HG03175 (cell line): ENCODE results near the gene PHF20.
"Not testable (repeated sequence)": the region's sequence is repeated elsewhere in the genome, so short reads cannot be mapped to it uniquely, and the experiment has no call there.

Source experiments
- ATAC-seq: cut with Tn5 transposase; IDR thresholded peaks from one replicate; pipeline ENCODE4 v1.9.1; 2021; ENCODE audit warnings: mild to moderate bottlenecking, moderate library complexity; ENCODE audit not compliant: unreplicated experiment

The PHF20 gene

GRCh38 chr20:35963878-35964277 lies 192.1 kb downstream of the PHF20 start:
- no peak for ATAC-seq

DNA sequence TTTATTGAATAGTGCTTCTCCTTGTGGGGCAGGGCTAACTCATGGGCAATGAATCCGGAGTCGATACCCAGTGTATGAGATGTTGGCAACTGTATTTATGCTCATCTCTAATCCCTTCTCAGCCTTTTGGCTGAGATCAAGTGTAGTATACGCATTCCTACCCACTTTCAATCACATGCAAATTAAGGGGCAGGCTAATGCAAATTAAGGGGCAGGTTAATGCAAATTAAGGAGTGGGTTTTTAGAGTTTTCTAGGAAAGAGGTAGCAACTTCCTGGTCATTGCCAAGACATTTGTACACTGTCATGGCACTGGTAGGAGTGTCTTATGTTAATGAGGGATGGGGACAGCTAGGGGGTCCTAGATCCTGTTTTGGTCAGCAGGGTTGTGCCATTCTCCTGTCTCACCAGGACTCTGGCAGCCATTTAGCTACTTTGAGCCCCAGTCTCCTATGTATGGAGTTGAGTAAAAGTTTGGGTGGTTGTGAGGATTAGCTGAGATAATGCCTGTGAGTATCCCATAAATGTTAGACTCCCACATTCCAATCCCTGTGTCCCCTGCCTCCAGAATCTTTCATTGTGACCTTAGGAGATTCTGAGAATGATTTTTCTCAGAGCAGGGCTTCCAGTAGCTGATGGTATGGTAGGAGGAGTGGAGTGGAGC lies 196.3 kb downstream of the PHF20 start, which contains the start of gene CNBD2:
CNBD2 (plus strand) TSS at position 612 of the 662 bp plus-strand sequence. CDS start 173 bp downstream, outside the sequence.
- no peak for ATAC-seq

DNA sequence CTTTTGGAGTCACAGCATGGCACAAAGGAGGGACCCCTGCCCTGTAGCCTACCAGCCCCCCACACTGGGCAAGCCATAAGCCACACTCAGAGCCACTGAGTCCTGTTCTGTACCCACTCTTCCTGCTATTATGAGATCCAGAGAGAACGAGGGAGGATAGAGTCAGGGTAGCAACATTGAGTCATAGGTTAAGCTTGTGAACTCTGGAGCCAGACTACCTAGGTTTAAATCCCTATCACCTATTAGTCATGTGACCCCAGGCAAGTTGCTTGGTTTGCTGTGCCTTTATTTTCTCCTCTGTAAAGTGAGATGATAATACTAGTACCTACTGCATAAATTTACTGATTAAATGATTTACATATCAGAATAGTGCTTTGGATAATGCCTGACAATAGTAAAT lies 197.1 kb downstream of the PHF20 start:
- ATAC-seq: no peak

GRCh38 chr20:35971981-35972380 lies 200.2 kb downstream of the PHF20 start:
- ATAC-seq: no peak

DNA sequence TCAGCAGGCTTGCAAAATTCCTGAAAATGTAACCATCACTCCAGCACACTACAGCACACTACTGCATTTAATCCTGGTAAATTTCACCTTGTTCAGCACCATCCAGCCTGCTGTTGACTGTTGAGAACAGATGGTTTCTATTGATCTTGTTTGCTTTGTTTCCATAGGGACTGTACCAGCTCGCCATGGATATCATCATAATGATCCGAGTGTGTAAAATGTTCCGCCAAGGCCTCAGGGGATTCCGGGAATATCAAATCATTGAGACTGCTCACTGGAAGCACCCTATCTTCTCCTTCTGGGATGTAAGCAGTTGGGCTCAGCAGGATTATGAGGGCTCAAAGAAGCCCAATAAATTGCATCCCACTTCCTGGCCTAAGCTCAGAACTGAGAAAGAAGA lies 200.6 kb downstream of the PHF20 start:
- no peak for ATAC-seq

GRCh38 chr20:35974256-35974655 lies 202.4 kb downstream of the PHF20 start:
- no peak for ATAC-seq

DNA sequence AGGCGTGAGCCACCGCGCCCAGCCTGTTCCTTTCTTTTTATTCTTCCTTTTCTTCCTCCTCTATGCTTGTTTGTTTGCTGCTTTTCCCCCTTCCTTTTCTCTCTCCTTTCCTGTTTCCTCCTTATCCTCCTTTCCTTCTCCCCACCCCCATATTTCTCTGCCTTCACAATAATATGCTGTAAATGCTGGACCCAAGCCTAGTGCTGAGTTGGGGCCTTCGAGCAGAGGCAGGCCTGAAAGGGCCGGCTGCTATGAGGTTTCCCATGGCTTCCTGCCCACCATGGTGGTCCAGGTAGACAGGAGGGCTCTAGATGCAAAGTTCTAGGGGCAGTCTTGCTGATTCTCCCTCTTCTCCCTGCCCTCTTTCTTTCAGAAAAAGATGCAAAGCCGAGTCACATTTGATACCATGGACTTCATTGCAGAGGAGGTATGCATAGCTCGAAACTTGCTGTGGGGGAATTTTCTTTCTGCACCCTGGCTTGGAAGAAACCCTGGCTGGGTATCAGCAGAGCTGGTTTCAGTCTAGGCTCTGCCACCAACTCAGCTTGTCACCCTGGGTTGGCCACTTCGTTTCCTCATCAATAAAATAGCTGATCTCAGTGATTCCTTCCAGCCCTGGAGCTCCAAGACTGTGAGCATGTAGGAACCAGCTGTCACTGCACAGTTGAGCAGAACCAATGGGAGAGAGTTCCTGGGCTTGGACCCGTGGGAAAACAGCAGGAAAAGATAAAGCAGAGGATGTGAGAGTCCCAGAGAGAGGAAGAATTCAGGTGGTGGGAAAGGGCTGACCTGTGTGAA lies 204.0 kb downstream of the PHF20 start:
- ATAC-seq: no peak

GRCh38 chr20:35978041-35978513 lies 206.3 kb downstream of the PHF20 start:
- ATAC-seq: no peak

DNA sequence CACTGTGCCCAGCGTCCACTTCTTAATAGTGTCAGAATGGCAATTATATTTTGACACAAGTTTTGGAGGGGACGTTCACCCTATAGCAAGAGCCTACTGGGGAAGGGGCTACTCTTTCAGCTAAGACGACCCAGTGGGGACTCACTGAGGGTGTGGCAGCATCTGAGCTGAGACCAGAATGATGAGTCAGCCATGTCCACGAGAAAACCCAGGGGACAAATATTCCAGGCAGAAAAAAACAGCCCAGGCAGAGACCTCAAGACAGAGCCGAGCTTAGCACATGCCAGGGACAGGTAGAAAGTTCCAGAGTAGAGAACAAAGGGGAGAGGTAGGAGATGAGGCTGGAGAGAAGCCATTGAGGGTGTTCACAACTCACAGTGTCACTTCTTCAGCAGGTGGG lies 207.7 kb downstream of the PHF20 start:
- no peak for ATAC-seq

DNA sequence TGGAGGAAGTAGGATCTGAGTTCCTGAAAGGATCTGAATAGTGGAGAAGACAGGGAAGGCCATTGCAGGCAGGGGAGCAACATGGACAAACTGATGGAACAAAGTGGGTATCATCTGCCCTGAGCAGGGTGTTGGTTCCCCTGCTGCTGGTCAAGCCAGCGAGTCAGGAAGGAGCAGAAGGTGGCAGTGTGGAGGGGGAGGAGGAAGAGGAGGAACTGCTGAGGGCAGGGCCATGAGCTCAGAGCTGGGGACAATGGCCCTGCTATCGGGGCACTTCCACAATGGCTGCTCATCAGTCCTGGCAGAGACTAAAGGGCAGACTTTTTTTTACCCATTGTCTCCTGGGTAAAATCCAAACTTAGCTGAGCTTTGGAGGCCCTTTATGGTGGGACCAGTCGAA lies 210.2 kb downstream of the PHF20 start:
- ATAC-seq: no peak

- no peak for ATAC-seq
Observed at GRCh38 chr20:35984382-35984781, 212.6 kb downstream of the PHF20 start.

GRCh38 chr20:35985806-35986205 lies 214.0 kb downstream of the PHF20 start:
- no peak for ATAC-seq

- ATAC-seq: no peak
Observed at GRCh38 chr20:35988910-35989463, 217.2 kb downstream of the PHF20 start.

DNA sequence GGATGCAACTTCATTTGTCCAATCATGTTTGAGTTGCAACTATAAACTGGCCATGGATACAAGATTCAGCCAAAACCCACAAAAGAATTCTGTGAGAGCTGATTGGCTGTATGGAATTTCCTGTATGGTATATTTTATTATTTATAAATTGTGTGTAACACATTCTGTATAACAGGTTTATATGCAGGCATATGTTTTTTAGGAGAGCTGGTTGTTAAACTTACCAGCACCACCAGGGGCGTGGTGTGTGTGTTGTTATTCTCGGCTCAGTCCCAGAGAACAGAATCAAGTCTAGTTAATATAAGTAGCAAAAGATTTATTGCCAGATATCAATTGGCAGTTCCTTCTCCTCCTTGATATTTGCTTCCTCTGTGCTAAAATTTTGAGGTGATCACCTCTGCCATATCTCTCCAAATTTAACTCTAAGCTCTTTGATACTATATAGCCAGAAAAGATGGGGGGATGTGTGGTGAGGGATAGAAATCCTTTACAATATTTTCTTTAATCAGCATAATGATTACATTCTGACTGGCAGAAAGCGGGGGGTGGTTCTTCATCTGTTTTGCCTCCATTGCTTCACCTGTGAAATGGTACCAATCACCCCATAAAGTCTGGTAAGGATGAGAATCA lies 219.4 kb downstream of the PHF20 start:
- no peak for ATAC-seq

DNA sequence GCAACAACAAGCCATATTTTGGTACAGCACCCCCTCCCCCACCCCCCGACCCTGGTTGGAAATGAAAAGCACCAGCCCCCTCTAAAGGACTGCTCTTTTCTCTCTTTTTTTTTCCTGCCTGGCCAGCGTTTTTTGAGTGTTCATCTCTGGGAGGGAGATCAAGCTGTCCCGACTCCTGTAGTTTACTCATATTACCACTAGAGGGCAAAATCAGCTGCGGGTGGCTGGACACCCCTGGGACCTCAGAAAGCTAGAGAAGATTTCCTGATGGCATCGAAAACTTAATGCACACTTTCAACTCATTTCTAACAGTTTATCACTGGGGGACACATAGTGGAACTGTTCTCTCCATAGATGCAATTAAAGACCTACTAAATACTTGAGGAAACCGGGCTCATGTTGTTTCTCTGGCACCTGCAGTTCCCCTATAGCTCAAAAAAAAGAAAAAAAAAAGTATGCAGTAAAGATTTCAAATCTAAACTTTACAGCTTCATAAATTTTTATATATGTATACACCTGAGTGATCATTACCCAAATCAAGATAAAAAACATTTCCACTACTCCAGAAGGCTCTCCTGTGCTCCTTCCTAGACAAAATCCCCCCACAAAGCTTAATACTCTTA lies 221.0 kb downstream of the PHF20 start:
- no peak for ATAC-seq

- ATAC-seq: no peak
Observed at GRCh38 chr20:35994994-35995453, 223.2 kb downstream of the PHF20 start.

DNA sequence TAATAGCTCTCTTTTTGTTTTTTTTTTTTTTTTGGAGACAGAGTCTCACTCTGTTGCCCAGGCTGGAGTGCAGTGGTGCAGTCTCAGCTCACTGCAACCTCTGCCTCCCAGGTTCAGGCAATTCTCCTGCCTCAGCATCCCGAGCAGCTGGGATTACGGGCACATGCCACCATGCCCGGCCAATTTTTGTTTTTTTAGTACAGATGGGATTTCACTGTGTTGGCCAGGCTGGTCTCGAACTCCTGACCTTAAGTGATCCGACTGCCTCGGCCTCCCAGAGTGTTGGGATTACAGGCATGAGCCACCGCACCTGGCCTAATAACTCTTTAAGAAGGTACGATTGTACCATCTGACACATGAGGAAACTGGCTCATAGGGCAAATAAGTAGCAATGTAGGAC lies 224.7 kb downstream of the PHF20 start:
- not testable (repeated sequence) for ATAC-seq
